Measurements from ENCODE around the gene SPAG16.

The SPAG16 gene

DNA sequence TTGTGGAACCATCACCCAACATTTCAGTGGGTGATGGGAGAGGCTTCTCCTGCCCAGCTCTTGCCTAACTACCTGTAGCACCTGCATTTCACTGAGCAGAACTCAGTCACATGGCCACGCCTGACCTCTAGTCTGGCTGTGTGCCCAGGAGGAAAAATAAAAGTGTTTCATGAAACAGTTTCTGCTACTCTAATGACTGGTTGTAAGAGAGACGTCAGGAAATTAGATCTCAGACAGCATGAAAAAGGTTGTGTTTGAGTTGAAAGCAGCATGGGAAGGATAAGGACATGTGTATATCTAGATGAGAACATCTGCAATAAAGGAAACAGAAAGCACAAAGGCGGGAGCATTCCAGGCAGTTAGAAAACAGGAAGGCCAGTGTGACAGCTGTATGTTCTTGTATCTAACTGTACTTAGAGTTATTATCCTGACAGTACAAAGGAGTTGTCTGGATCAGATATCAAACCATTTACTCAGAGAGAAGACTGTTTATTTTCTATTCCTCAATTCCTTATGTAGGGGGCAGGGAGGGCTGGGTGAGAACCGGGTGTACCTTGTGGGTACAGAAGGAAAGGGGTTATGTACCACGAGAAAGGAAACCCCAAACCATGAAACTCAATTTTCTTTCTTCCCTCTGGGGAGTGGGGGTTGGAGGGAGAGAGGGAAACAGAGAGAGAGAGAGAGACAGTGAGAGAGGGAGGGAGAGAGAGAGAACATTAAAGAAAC lies 819.2 kb downstream of the SPAG16 start:
- DNase-seq = no peak

DNA sequence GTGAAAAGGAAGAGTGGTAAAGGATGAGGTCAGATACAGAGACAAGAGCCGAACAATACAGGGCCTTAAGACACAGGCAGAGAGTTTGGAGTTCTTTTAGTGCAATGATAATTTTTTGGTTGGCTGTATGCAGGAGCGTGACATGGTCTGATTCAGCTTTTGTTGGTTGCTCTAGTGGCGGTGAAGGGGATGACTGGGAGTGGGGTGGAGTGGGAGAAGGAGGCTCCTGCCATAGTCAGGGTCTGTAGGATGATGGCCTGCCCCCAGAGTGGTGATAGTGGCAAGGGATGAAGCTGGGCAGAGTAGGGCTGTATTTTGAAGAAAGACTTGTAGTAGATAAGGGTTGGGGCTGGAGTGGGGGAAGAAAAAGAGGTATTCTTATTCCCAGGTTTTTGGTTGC lies 820.0 kb downstream of the SPAG16 start:
- DNase-seq = no peak

DNA sequence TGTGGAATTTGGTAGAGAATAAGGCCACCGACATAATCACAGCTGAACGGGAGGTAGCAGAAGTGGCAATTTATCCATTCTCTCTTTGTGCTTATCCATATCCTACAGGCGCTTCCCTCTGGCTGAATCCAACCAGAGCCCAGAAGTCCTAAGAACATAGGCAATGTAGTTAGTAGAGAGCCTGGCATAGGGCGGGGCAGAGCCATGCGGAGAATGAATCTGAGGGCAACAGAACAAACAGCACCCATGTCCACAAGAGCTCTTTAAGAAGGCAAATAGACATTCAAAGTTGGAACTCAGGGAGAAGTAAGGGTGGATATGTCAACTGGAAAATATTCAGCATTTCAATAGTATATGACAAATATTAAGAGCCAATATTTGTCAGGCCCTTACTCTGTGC lies 820.7 kb downstream of the SPAG16 start:
- DNase-seq = no peak

DNA sequence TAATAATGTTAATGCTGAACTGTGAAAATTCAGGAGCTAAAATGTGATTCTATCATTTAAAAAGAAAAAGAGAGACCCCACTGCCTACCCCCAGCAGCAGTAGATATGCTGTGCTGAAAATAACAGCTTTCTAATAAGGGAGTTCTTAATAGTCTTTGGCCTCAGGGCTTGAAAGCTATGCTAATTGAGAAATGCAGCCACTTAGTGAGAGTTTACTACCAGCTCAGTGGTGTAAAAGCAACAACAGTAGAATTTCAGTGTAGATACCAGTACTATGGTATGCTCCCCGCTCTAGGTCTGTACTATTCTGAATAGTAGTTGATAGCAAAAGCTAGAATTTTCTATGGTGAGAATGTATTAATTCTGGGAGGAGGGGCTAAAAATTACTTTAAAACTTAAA lies 823.5 kb downstream of the SPAG16 start:
- DNase-seq = no peak

DNA sequence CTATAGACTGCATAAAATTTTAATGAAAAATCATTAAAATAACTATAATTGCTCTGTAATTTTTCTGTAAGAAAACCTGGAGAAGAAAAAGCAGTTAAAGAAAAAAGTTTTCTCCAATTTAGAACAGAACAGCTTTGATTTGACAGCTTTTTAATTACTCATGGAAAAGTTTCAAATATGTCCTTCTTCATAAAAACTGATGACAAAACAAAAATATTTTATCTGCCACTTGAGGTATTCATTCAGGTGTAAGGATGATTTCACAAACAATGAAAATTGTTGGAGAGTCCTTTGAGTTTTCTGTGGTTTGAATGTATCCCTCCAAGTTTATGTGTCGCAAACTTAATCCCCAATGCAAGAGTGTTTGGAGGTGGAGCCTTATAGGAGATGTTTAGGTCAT lies 824.3 kb downstream of the SPAG16 start:
- DNase-seq = no peak

DNA sequence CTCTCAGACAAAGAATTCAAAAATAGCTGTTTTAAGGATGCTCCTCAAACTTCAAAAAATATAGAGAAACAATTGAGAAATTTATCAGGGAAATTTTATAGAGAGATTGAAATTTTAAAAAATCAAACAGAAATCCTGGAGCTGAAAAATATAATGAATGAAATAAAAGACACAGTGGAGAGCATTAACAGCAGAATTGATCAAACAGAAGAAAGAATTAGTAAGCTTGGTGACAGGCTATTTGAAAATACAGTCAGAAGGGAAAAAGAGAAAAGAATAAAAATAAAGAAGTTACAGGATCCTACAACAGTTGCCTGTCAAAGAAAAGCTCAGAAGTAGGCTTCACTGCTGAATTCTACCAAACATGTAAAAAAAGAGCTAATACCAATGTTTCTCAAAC lies 832.8 kb downstream of the SPAG16 start:
- DNase-seq = no peak

DNA sequence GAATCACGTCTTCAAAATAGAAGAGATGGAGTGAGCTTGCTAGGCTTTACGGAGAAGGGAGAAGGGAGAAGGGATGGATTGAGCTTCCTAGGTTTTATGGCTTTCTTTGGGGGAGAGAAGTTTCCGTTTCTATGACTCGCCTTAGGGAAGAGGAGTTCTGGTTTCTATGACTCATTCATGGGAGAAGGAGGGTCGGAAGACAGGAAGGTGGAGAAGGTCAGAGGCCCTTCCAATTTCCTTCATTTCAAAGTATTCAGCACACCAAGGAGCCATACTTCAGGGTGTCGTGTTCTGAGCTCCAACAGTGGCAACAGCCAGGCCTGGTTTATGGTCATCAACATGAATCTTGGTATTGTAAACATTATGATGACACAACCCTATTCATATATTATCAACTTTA lies 841.9 kb downstream of the SPAG16 start:
- DNase-seq = no peak

DNA sequence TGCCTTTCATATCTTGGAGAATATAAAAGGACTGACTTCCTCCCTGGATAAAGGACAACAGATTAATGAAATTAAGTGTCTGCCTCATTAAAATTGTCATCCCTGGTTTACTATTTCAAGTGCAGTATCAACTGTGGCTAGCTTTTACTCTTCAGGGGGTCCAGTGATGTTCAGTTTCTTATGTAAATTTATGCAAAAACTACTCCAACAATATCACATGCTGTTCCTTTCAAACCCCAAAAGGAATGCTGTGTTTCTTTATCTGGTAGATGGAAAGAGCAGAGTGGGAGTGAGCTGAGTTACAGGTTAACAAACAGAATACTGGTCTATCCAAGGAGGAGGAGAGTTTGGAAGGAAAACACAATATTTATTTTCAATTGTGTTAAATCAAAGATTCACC lies 842.9 kb downstream of the SPAG16 start:
- no peak for DNase-seq

DNA sequence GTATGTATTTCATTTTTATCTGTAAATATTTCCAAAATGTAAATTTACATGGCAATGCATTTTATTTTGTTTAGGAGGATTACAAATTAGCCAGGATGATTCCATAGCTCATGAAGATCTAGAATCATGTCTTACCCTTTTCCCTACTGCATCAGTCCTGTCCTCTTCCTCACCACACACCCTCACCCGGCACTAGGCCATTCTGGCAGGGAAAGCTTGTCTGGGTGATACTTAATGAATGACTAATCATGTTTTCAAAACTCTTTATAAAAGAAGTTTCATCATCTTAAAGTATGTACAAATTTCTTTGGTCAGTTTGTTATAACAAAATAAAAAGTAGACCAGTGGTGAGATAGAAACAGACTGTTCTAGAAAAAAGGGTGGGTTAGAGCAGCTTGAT lies 843.3 kb downstream of the SPAG16 start:
- DNase-seq = no peak

DNA sequence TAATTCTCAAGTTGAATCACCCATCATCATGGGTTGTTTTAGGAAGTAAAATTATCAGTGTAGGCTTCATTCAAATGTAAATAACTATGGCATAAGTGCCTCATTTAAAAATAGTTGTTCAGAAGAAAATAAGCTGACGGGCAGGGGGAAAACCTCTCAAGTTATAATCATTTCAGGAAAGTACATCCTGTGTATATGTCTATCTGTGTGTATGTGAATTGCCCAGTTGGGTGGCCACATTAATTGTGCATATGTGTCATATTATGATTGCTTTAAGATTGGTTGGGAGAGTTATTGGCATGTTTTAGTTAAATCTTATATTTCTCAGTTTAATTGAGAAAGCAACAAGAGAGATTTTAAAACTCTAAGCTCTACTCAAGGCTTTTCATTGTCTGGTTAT lies 843.8 kb downstream of the SPAG16 start:
- no peak for DNase-seq

DNA sequence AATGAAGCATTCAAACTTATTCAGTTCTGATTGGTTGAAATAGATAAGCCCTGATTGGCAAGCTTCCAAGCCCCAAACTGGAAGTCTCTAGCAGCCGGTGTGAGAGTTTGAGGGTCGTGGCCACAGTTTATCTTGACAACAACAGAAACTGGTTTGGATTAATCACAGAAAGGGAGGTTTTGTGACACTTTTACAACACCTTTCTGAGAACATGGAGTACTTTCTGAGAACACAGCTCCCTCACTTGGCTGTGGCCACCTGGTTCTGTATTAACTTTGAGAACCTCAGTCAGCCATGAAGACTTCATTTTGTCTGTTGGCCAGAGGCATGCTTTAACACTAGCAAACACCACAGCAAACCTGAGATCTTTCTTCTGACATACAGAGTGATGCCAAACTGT lies 845.9 kb downstream of the SPAG16 start:
- no peak for DNase-seq

DNA sequence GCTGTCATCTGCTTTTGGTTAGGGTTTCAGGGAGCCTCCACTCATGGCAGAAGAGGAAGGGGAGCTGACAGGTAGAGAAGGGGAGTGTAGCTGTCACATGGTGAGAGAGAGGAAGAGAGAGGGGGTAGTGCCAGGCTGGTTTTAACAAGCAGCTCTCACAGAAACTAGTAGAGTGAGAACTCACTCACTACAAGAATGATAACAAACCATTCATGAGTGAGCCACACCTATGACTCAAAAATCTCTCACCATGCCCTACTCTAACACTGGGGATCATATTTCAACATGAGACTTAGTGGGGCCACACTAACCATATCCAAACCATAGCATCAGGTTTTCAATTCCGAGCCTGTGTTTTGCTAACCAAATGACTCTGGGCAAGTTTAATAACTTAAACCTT lies 851.7 kb downstream of the SPAG16 start:
- DNase-seq = no peak

DNA sequence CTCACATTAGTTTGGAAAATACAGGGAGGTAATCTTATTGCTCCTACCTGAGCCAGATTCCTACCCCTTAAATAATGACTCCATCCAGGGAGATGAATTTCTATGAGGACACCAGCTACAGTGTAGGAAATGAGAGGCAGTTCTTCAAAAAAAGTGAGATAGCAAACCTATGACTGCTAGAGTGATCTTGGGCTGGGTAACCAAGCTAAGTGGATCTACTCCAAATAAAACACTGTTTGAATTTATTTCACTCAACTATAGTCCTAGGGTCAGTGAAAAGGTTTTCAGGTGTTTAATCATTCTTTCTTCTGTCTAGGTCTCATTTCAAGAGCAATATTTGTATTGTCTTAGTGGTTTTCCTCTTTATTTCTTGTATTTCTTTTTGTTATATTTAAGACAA lies 854.5 kb downstream of the SPAG16 start:
- no peak for DNase-seq

DNA sequence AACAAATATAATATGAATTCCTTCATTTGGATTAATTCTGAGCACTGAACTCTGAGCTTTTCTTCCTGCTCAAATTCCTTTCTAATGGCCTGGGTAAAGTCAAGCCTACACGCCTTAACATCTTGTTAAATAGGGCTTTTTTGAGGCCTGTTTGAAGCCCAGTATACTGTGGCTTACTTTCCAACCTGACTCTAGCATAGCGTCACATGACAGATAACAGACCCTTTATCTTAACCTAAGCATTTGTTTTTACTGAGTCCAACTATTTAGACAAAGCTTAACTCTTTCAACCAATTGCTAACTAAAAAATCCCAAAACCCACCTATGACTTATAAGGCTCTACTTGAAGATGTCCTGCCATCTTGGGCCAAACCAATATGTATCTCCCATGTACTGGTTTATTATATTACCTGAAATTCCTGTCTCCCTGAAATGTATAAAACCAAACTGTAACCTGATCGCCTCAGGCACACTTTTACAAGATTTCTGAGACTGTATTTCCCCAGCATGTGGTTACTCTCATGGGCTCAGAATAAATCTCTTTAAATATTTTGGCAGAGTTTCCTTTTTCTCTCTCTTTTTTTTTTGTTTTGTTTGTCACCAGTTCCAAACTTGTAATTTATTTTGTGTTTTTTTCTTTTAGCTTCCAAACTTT lies 855.5 kb downstream of the SPAG16 start:
- no peak for DNase-seq

DNA sequence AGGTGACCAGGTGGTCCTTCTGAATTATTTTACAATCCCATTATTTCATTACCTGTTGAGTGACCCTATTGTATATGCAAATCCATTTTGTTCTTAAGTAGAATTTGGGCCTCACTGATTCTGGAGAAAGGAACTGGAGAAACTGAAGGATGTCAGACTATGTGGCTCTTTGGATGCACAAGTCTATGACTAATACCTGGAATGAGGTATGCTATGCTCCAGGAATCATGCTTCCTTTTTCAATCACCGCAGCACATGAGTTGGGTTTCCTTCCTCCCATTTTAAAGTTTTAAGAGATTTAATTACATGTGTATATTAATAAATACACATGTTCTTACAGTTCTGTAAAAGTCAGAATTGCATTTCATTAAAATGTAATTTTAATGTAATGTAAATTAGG lies 872.7 kb downstream of the SPAG16 start:
- DNase-seq = no peak

DNA sequence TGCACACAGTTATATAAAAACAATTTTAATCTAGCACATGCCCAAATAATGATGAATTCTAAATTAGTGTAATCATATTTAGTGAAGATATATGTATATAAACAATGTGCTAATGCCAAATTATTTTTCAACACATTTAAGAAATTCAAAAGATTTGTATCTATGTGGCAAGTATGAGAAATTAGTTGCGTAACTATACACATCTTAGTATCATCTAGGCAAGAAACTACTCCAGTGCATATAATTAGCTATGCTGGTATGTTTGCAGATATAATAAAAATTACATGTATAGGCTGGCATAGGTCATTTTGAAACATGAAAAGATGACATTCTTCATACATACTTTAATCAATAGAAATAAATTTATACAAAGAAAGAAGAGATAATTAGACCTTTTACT lies 874.6 kb downstream of the SPAG16 start:
- DNase-seq = no peak

DNA sequence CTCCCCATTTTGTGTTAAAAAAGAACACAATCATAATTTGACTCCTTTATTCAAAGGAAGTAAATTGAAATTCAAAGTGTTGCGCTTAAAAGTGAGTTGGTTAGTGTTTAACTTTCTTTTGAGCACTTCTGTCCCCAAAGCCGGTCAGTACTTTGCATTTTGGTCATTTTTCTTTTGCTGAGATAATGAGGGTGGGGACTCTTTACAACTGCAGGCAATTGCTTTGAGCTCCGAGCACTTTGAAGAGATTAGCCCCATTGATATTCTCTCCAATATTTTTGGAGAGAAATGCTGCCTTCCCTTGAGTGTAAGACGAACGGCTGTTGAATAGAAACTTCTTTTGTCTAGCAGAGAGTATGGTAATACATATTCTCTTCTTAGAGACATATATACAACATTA lies 885.0 kb downstream of the SPAG16 start:
- DNase-seq = no peak

DNA sequence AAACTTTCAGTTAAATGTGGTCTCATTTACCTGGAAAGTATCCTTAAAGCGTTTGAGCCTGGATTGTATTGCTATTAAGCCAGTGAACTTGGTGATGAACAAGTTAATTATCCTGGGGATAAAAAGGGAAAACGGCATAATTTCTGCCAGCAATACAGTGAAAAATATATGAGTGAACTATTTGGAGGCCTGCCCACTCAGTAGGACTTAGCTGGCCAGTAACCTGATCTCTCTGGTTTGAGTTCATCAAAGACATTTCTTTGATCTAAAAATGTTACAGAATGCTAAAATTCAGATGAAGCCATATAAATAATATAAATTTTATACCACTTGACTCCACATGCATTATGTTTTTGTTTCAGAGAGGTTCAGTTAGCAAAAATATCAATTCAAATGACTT lies 885.5 kb downstream of the SPAG16 start:
- no peak for DNase-seq

DNA sequence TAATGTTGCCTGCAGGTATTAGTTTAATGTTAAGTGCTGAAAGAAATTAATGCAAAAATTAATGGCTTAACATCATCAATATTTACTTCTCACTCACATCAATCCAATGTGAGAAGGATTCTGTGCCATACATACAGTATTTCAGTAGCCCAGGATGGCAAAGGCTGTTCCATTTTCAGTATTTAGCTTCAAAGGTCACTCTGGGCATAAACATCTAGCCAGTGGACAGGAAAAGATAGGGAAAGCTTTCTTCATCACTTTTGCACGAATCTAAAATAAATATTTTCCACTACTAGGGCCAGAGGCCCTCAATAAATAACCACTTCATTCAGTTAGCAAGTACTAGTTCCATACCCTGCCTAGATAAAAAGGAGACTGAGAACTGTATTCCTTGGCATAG lies 890.3 kb downstream of the SPAG16 start:
- DNase-seq = no peak

DNA sequence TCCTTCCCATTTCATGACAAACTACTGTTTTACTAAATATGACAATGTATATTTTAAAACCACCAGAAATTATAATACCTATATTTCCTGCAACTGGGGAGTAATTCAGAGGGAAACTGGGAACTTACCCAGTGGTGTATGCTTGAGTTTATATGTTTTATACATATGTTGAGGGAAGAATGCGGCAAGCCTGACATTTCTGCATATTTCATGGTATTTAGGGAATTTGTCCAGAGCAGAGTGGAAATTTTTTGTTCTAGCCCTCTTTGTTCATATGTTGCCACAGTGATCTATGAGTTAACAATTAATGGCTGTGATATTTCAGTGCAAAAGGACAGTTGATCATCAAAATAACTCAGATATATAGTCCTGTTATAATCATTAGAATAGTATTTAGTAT lies 895.8 kb downstream of the SPAG16 start:
- no peak for DNase-seq

DNA sequence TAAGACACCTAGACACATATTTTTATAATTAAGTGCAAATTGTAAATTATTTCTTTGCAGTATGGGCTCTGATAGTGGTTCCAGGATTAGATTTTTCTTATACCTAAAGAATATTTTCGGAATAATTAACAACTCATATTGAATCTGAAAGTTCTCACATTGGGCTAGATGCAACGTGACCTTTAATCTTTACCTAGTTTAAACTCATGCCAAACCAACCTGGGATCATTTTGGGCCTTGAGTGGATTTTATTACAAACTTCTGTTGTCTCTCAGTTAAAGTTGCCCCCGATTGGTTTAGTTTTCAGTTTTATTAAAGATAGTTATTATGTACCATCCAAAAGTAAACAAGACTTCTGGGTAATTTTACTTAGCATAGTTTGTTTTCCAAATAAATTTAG lies 896.4 kb downstream of the SPAG16 start:
- DNase-seq = no peak

DNA sequence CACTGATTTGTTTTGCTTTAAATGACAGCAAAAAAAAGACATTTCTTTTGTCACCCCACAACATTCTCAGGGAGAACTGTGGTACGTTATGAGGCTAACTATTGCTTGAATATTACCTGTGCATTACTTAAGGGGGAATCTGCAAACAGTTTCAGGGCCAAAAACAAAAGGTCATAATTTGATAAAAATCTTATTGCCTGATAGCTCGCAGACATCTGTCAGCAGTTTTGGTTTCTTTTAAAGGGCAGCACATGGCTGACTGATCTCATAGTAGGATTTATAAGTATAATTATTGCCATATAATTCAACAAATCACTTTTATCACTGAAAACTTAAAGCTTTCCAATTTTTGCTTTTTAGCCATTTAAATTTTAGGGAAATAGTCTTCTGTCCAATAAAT lies 900.2 kb downstream of the SPAG16 start:
- DNase-seq = no peak

DNA sequence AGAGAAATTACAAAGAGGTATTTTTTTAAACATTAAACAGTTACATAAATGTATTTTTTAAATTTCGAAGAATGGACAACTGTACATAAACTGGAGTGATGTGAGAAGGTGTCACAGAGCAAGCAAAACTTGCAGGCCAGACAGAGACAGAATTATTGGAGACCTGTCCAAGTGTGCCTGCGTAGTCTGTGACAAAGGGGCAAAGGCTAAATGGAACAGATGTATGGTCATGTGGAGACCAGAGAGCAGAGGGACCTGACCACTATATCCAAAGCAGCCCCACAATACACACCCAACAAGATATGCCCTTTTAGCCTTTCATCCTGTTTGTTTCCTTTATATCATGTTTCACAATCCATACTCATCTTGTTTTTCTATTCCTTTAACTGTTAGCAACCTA lies 901.3 kb downstream of the SPAG16 start:
- no peak for DNase-seq

DNA sequence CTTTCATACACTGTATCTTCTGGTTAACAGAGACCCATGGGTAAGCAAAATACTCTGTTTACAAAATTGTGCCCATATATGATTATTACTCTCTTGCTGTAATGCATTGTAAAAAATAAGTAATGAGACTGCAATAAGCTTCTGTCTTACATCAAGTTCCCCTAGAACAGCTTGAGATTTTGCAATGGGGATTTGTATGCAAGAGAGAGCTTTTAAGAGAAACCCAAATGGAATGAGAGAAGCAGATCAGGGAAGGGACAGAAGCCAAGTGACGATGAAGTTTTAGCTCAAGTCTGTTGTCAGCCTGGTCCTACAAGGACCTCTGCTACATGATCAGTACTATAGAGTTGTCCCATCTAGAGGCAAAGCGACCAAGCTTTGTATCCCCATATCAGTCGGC lies 908.4 kb downstream of the SPAG16 start:
- no peak for DNase-seq

DNA sequence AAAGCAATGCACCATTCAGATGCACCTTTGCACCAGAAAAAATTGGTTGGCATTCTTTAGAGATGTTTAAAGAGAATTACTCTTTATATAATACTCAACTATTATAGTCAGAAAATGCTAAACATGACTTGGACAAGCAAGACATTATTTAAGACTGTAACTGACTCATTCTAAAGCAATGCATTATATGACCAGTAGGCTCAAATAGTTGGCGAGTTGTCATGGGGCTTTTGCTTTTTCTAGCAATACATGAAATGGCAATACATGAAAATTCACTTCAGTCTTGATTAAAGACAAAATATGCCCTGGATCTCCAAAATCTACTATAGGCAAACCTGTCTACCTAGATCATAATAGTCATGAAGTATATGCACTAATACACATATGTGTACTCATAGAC lies 909.7 kb downstream of the SPAG16 start:
- no peak for DNase-seq

All from right forelimb (tissue), 1 donor.